K562 (cell line): ENCODE results near the gene TEPSIN. TPM values are rescaled to one million over a fixed set of nuclear protein-coding genes. Genes with fewer than 3 reads are reported as not detected.

Experiments used
- BRCA1 ChIP-seq, 2 experiments: fragments of 450-650 bp in 1 of 2; sonication (generic) in 1 of 2; formaldehyde crosslinking in 1 of 2; IDR thresholded peaks; 2 replicates each; pipeline versions ENCODE4 v1.5.0 to v1.6.1; 2017 to 2020; ENCODE audit warnings: mild to moderate bottlenecking in 1 of 2, missing genetic modification reagents in 1 of 2
- CBX5 ChIP-seq: IDR thresholded peaks from 2 replicates; pipeline ENCODE4 v1.6.1; 2014; ENCODE audit warnings: low read depth, borderline replicate concordance
- DLX4 ChIP-seq: fragments of 250-450 bp; sonication (Bioruptor Pico); IDR thresholded peaks from 2 replicates; pipeline ENCODE4 v1.6.1; 2021; ENCODE audit warnings: mild to moderate bottlenecking
- EP300 ChIP-seq: IDR thresholded peaks from 2 replicates; pipeline ENCODE4 v1.6.1; 2012; ENCODE audit warnings: low read length, improper control_type of control experiment
- ERF ChIP-seq: fragments of 450-650 bp; formaldehyde crosslinking; IDR thresholded peaks from 2 replicates; pipeline ENCODE4 v1.4.0; 2020; ENCODE audit warnings: mild to moderate bottlenecking, mixed read lengths
- GTF2F1 ChIP-seq: IDR thresholded peaks from 2 replicates; pipeline ENCODE4 v1.6.1; 2011; ENCODE audit warnings: low read depth, low read length, improper control_type of control experiment
- GTF3C2 ChIP-seq: IDR thresholded peaks from 3 replicates; pipeline ENCODE4 v1.6.1; 2011; ENCODE audit warnings: borderline replicate concordance, mild to moderate bottlenecking, moderate library complexity; ENCODE audit not compliant: insufficient read length; ENCODE audit errors: extremely low read depth
- IRF1 ChIP-seq: sonication (generic); formaldehyde crosslinking; IDR thresholded peaks from 2 replicates; pipeline ENCODE4 v1.8.0; 2022; ENCODE audit warnings: missing genetic modification reagents, mild to moderate bottlenecking, borderline replicate concordance
- LCOR ChIP-seq: sonication (generic); formaldehyde crosslinking; IDR thresholded peaks from 2 replicates; pipeline ENCODE4 v1.8.0; 2022; ENCODE audit warnings: mild to moderate bottlenecking, missing genetic modification reagents
- NFYB ChIP-seq: IDR thresholded peaks from 2 replicates; pipeline ENCODE4 v1.6.1; 2011; ENCODE audit warnings: mild to moderate bottlenecking, moderate library complexity; ENCODE audit not compliant: insufficient read length; ENCODE audit errors: extremely low read depth
- RB1 ChIP-seq: fragments of 450-650 bp; IDR thresholded peaks from 2 replicates; pipeline ENCODE4 v1.6.1; 2017; ENCODE audit warnings: low read depth, mild to moderate bottlenecking
- SMARCE1 ChIP-seq: fragments of 450-650 bp; IDR thresholded peaks from 2 replicates; pipeline ENCODE4 v1.7.1; 2016; ENCODE audit warnings: mild to moderate bottlenecking
- TSHZ1 ChIP-seq: fragments of 250-450 bp; sonication (Bioruptor Pico); IDR thresholded peaks from 2 replicates; pipeline ENCODE4 v1.4.0; 2020; ENCODE audit warnings: mild to moderate bottlenecking, moderate library complexity
- ZFP30 ChIP-seq: fragments of 250-450 bp; sonication (Bioruptor Pico); IDR thresholded peaks from 2 replicates; pipeline ENCODE4 v1.8.0; 2022; ENCODE audit warnings: moderate library complexity, mild to moderate bottlenecking, inconsistent platforms, borderline replicate concordance
- ZKSCAN3 ChIP-seq: fragments of 250-450 bp; sonication (Bioruptor Pico); IDR thresholded peaks from 2 replicates; pipeline ENCODE4 v1.4.0; 2020
- ZNF133 ChIP-seq: fragments of 250-450 bp; sonication (Bioruptor Pico); IDR thresholded peaks from 2 replicates; pipeline ENCODE4 v1.4.0; 2020; ENCODE audit warnings: mild to moderate bottlenecking
- ZNF165 ChIP-seq: fragments of 250-450 bp; sonication (Bioruptor Pico); IDR thresholded peaks from 2 replicates; pipeline ENCODE4 v1.4.0; 2020; ENCODE audit warnings: borderline replicate concordance
- ZNF584 ChIP-seq: fragments of 200-800 bp; sonication (Bioruptor generic); IDR thresholded peaks from 2 replicates; pipeline ENCODE4 v1.6.1; 2016; ENCODE audit warnings: low read depth, mild to moderate bottlenecking, missing genetic modification characterization, missing compliant biosample characterization
- ZNF75A ChIP-seq: fragments of 450-650 bp; formaldehyde crosslinking; IDR thresholded peaks from 2 replicates; pipeline ENCODE4 v1.4.0; 2020; ENCODE audit warnings: mild to moderate bottlenecking
- ZNF79 ChIP-seq: fragments of 250-450 bp; sonication (Bioruptor Pico); IDR thresholded peaks from 2 replicates; pipeline ENCODE4 v1.4.0; 2020; ENCODE audit warnings: low read depth, mild to moderate bottlenecking, moderate library complexity
- polyA plus RNA-seq, 8 experiments: library from polyadenylated mRNA; depleted of rRNA in 4 of 8; stranded (reverse) in 5 of 8; unstranded in 3 of 8; fragments of >200 nt; fragmentation: Nextera tagmentation in 2 of 8; fragmentation: Illumina TruSeq in 1 of 8; extraction: Ambion mirVana in 2 of 8; extraction: Trizol in 1 of 8; gene quantifications; 2 replicates each; pipeline versions ENCODE4 v1.2.1 to v1.2.3, GENCODE V29; 2011 to 2014; ENCODE audit warnings: inconsistent platforms in 1 of 8, missing spikeins in 1 of 8
- total RNA-seq, 7 experiments: library from RNA; depleted of rRNA in 6 of 7; stranded (reverse); fragments of >200 nt in 6 of 7; fragmentation: Illumina TruSeq in 2 of 7; extraction: Trizol in 2 of 7; gene quantifications; 2 replicates each; pipeline versions ENCODE4 v1.2.1 to v1.2.3, GENCODE V29; 2011 to 2021; ENCODE audit warnings: low replicate concordance in 1 of 7

The TEPSIN gene
- total and polyA plus RNA-seq, 9 of the 15 experiments (the other 6 are each of a cell fraction or from before 2014, with no cell fraction given), result 0.80 to 29.8 (median 5.3) TPM

- no peak for TF ChIP-seq GTF3C2
- TF ChIP-seq ZNF165 (CRISPR knock-in tag), result no peak
- 0 out of 2 replicates have a peak, but pooled peaks have one; percentile 40 for TF ChIP-seq LCOR (CRISPR knock-in tag)
- no peak for TF ChIP-seq SMARCE1
- peak; percentile 83; the same call in 1 of the 2 replicates for TF ChIP-seq ERF (CRISPR knock-in tag)
- no peak for TF ChIP-seq EP300
- TF ChIP-seq BRCA1 (IDR thresholded peaks at IDR 0.05), result no peak
- no peak for TF ChIP-seq BRCA1 (CRISPR knock-in tag; IDR thresholded peaks at IDR 0.05)
- no peak for TF ChIP-seq DLX4
- no peak for TF ChIP-seq TSHZ1 (CRISPR knock-in tag)
- peak; percentile 94 for TF ChIP-seq NFYB
- TF ChIP-seq ZNF584 (CRISPR knock-in tag), result no peak
- TF ChIP-seq GTF2F1, result no peak; the same call in 1 of the 2 replicates
- no peak for TF ChIP-seq ZNF75A
- TF ChIP-seq IRF1 (CRISPR knock-in tag), result no peak
- no peak for TF ChIP-seq ZFP30 (CRISPR knock-in tag)
- no peak for TF ChIP-seq ZNF133
- TF ChIP-seq RB1, result peak; percentile 74
- no peak for TF ChIP-seq ZKSCAN3 (CRISPR knock-in tag)
- TF ChIP-seq CBX5, result no peak
- no peak for TF ChIP-seq ZNF79
Measured at GRCh38 chr17:81238815-81239713, at the start of gene TEPSIN, which contains the start of gene NDUFAF8 (continued).
